Superior temporal gyrus (tissue), 1 donor: ENCODE data around the gene KRT86.
"Not testable (repeated sequence)": the region's sequence is repeated elsewhere in the genome, so short reads cannot be mapped to it uniquely, and the experiment has no call there.

Experiments
- DNase-seq: peaks from one replicate; pipeline ENCODE4 v3.0.0-alpha.2; 2016; ENCODE audit errors: extremely low spot score

Gene KRT86

DNA sequence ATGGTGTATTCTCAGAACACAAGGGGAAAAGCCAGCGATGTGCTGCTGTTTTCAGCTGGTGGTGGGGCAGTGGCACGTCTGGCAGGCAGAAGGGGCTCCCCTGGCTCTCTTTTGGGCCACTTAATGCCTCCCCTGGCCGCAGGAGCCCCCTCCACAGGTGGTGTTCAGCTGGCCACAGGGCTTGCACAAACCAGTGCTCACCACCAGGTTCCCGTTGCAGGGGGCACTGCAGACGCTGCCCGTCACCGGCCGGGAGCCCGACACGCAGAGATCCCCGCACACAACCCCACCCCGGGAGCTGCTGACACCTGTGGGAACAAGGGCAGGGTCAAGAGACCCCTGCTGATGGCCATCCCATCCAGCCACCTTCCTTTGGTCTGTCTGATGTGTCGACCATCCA is 40.1 kb downstream of the KRT86 start:
- DNase-seq, result no peak

DNA sequence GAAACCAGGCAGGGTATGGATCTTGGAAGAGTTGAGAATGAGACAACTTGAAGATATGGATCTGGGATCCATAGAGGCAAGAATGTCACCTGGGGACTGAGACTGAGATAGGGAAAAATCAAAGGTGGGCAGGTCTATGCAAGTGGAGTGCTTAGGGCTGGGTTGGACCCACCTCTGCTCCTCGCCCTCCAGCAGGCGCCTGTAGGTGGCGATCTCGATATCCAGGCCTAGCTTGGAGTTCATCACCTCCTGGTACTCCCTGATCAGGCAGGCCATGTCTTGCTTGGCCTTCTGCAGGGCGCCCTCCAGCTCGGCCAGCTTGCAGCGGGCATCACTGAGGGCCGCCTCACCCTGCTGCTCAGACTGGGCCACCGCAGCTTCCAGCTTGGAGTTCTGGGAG is 41.3 kb downstream of the KRT86 start:
- not testable (repeated sequence) for DNase-seq

GRCh38 chr12:52316290-52316689 is 41.8 kb downstream of the KRT86 start:
- DNase-seq, result no peak

GRCh38 chr12:52316701-52317100 is 42.3 kb downstream of the KRT86 start:
- DNase-seq, result no peak

DNA sequence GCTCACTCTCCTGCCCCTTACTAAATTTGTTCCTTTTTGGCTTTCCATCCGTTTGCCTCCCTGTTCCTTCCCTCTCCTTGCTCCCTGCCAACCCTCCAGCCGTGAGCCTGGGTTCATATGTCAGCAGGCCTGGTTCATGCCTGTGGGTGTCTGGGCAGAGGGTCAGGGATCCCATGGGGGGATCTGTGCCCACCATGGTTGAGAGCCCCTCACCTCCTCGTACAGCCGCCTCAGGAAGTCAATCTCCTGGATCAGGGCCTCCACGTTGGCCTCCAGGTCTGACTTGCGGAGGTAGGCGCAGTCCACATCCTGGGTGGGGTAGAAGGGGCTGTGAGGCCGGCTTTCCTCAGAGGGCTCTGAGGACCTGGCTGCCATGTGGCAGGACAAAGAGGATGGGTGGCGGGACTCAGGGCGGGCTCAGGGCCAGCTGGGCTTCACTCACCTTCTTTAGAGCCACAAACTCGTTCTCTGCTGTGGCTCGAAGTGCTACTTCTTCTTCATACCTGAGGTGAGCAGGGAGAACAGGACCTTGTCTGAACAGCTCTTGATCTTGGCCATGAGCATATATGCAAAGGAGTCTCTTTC is 43.1 kb downstream of the KRT86 start:
- DNase-seq, result no peak

DNA sequence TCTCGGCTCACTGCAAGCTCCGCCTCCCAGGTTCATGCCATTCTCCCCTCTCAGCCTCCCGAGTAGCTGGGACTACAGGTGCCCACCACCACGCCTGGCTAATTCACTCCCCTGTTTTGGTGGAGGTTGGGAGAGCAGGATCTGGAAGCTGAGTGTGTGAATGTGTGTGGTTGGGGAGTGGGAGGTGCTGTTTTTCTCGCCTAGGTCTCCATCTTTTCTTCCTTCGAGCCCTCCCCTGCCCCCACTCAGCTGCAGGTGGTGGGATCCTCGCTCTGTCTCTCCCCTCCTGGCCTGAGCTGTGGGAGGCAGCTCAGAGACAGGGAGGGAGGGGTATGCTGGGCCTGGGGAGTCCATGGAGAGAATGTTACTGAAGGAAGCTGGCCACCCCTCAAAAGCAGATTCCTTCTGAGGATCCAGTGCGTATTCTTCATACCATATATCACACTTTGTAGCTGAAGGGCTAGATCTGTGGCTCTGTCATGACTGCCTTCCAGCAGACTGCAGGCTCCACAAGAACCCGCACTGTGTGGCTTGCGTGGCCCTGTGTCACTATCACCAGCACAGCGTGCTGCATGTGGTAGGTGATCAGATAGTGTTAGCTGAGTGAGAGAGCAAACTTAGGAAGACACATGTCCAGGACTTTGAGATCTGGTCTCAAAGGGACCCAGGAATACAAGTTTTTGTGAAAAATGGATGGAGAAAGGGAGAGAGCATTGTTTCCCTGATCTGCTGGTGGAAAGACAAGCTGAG is 44.0 kb downstream of the KRT86 start:
- no peak for DNase-seq

DNA sequence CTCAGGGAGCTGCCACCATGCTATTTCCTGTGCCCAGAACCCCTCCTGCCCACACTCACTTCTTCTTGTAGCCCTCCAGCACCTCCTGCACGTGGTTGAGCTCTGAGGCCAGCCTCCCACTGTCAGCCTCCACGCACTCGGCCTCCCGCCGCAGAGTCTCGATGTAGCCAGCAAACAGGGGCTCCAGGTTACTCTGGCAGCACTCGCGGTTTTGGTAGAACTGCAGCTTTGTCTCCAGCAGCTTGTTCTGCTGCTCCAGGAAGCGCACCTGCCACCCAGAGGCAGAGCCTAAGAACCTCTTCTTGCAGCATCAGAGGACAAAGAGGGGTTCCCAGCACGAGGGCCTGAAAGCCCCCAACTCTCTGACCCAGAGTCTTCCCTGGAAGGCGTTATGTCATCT is 44.7 kb downstream of the KRT86 start:
- no peak for DNase-seq

GRCh38 chr12:52320784-52321400 is 46.4 kb downstream of the KRT86 start, which contains the start of gene KRT83:
KRT83 (minus strand) TSS chr12:52321398; CDS start chr12:52321335, 63 bp downstream.
- DNase-seq, result no peak

DNA sequence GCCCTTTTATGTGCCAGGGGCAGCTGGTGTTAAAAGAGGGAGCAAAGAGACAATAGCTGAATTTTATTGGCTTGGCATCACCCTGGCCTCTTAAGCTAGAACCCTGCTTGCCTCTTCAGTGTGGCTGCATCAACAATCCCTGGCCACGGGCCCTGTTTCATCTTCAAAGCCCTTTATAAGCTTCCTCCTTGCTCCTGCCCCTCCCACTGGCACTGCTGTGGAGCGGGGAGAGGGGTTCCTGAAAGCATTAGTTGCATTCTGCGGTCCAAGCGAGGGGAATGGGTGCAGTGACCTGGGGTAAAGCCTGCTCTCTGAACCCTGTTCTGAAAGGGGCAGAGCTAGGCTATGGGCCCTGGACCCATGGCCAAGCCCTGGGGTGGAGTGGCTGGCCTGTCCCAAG is 47.0 kb downstream of the KRT86 start:
- DNase-seq, result no peak

GRCh38 chr12:52322069-52322468 is 47.6 kb downstream of the KRT86 start:
- no peak for DNase-seq

DNA sequence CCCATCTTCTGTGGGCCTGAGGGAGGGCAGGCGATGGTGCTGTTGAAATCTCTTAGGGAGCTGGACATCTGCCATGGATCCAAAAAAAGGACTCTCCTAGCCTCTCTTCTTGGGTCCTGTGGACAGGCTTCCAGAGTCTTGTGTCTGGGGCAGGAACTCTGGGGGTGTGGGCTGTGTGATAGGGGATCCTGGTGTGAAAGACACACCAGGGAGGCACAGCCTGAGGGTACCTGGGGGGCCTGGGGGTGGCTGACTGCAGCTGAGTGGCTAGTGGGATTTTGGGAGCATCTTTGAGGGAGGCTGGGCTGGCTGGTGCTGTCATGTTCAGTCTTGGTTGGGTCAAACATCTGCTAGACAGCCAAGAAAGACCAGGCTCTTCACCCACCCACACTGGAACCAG is 48.6 kb downstream of the KRT86 start:
- no peak for DNase-seq

- no peak for DNase-seq
Measured at GRCh38 chr12:52323416-52324152, 49.1 kb downstream of the KRT86 start.

DNA sequence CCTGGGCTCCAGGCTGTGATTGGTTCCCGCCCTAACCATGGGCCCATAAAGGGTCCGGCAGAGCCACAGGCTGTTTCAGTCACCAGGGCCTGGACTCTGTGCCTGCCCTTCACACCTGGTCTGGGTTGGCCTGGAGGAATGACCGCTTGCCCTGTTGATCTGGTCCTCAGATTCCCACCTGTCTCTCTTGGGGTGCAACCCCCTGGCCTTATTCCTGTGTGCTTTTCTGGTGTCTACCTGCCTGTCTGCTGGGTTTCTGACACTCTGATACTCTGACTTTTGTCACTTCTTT is 49.7 kb downstream of the KRT86 start:
- DNase-seq, result no peak

DNA sequence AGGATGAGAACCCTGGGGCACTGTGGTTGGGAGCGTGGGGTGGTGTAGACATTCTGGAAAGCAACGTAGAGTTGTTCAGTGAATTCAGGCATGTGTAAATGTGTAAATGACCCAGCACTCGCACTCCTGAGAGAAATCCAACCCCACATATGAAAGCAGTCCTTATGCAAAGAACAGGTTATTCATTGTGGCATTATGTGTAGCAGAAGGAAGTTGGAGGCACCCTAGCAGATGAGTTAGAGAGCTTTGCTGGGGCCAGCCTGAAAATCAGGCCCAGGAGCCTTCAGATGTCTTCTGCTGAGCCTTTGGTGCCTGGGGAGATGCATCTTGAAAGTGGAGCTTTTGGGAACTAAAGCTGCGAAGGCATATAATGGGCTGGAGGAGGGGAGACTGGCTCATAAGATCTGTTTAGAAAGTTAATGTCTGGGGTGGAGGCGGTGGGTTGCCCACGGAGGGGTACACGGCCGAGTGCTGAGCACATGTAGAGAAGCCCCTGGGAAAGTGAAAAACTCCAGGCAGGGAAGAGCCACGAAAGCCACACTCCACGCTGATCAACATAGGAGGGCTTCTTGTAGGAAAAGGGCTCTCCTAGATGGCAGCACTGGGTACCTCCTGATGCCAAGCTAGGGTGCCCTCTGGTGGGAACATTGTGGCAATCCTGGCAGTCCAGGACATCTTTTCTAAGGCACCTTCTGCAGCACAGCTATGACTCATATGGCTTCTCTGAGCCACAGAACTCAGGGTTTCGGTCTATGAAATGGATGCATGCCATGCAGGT is 52.8 kb downstream of the KRT86 start:
- peak; percentile 92 for DNase-seq

GRCh38 chr12:52327830-52328500 is 53.5 kb downstream of the KRT86 start:
- DNase-seq, result no peak

GRCh38 chr12:52331039-52331438 is 56.6 kb downstream of the KRT86 start:
- no peak for DNase-seq

DNA sequence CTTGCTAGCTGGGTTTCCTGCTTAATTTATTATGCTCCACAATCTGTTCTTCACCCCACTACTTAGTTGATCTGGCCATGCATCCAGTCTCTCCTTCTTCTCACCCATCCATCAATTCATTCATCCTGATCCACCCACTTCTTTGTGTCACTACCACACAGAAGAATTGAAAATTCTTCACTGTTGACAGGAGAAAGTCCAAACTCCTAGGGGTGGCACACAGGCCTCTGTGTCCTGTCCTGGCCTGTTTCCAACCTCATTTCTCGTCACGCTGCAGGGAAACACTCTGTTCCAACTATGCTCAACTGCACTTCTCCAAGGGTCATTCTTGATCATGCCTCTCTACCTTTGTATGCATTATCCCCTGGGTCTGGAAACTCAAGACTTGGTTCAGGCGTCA is 57.4 kb downstream of the KRT86 start:
- no peak for DNase-seq

GRCh38 chr12:52332381-52332780 is 57.9 kb downstream of the KRT86 start:
- DNase-seq, result no peak

- DNase-seq, result no peak
Measured at GRCh38 chr12:52333321-52333720, 58.9 kb downstream of the KRT86 start.

GRCh38 chr12:52334185-52334584 is 59.7 kb downstream of the KRT86 start:
- no peak for DNase-seq

DNA sequence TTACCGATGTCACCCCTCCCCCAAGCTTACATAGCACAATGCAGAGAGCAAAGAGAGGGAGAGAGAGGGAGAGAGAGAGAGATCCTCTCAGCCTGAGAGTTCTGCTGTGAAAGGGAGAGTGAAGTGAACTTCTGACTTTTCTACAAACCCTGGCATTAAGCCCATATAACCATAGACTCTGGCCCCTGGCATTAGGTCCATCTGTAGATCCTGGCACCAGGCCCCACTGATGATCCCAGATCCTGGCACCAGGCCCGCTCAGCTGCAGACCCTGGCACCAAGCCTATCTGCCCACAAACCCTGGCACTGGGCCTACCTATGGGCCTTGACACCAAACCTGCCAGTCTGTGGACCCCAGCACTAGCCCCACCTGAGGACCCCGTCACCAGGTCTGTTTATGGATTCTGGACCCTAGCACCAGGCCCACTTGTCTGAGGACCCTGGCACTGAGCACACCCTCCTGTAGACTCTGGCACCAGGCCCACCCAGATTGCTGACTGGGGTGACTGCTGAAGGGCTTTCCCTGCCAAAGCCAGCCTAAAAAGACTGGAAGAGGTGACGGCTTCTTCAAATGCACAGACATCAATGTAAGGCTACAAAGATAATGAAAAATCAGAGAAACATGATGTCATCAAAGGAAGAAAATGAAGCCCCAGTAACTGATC is 61.3 kb downstream of the KRT86 start:
- DNase-seq, result no peak
